Measurements from ENCODE around the gene SETD1A. TPM values are rescaled to one million over a fixed set of nuclear protein-coding genes. Genes with fewer than 3 reads are reported as not detected.

SETD1A gene
- total RNA-seq, 3 donors from 2014 or later (not counting 1 experiment from before 2014, with no cell fraction given), result 32.9 to 34.5 (median 33.9) TPM

DNA sequence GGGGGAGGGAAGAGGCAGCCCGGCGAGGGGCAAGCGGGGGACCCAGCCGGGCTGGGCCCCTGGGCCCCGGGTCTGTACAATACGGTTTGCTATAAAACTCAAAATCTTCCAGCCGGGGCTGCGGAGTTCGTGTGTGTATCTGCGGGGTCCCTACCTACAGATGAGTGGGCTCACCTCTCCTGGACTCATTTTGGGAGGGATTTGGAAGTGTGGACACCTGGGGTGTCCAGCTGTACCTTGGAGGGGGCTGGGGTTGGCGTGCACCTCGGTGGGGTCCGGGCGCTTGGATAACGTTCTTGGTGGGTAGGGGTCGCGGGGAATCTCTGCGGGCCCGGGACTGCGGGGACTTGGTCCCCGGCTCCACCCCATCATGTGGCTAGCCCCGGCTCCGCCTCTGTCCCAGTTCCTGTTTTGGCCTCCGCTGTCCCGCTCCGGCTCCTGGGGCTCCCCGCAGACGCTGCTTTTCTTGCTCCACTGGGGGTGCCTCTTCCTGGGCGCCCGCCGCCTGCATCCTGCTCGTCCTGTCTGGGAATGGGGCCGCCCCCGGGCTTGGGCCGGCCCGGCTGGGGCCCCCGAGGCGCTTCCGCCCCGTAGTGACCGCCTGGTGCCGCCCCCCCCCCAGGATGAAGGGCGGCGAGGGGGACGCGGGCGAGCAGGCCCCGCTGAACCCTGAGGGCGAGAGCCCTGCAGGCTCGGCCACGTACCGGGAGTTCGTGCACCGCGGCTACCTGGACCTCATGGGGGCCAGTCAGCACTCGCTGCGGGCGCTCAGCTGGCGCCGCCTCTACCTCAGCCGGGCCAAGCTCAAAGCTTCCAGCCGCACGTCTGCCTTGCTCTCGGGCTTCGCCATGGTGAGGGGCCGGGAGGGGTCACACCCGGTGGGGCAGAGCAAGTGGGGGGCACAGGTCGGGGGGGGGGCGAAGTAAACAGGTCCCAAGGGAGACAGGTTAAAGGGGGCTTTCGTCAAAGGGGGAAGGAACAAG is 8.6 kb upstream of the SETD1A start, which contains the start of gene ORAI3:
Gene ORAI3, plus strand, starts transcription at position 402 of the 983 bp plus-strand sequence. Its CDS starts 222 bp downstream, at position 624.
- no peaks in the 10 kb centered on the region for H3K27me3 Mint-ChIP-seq (ENCODE audit: low read depth in 2 of 2)
- DNase-seq (peak in 1 of 2 donors; percentile 62), ATAC-seq (peak; percentile 63 to 77 (median 67))
- 2% methylated on average over 70 of the region's 70 CpGs for WGBS (ENCODE audit: insufficient coverage)
- no peaks in the 10 kb centered on the region for H3K36me3 ChIP-seq (ENCODE audit: control insufficient read depth, insufficient read depth, low read length)
- peak within 1 kb of the TSS; percentile 92 for H3K4me3 Mint-ChIP-seq
- peak within 1 kb of the TSS; percentile 74 for H3K4me3 ChIP-seq (ENCODE audit: low read length)
- H3K27me3 ChIP-seq (ENCODE audit: control insufficient read depth, insufficient read depth, low read length), result no peaks in the 10 kb centered on the region
- TF ChIP-seq, protein P1, sequence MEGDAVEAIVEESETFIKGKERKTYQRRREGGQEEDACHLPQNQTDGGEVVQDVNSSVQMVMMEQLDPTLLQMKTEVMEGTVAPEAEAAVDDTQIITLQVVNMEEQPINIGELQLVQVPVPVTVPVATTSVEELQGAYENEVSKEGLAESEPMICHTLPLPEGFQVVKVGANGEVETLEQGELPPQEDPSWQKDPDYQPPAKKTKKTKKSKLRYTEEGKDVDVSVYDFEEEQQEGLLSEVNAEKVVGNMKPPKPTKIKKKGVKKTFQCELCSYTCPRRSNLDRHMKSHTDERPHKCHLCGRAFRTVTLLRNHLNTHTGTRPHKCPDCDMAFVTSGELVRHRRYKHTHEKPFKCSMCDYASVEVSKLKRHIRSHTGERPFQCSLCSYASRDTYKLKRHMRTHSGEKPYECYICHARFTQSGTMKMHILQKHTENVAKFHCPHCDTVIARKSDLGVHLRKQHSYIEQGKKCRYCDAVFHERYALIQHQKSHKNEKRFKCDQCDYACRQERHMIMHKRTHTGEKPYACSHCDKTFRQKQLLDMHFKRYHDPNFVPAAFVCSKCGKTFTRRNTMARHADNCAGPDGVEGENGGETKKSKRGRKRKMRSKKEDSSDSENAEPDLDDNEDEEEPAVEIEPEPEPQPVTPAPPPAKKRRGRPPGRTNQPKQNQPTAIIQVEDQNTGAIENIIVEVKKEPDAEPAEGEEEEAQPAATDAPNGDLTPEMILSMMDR (IDR thresholded peaks at IDR 0.05), result no peak
- peak within 1 kb of the TSS; percentile 71 for H3K27ac ChIP-seq (ENCODE audit: low read length)
- peak within 1 kb of the TSS; percentile 60 to 88 for H3K27ac Mint-ChIP-seq
- H3K4me1 ChIP-seq (ENCODE audit: control insufficient read depth, insufficient read depth, low read length), result peaks cover 30% of the 10 kb centered on the region
- H3K4me1 Mint-ChIP-seq, result peaks cover 10 to 34% of the 10 kb centered on the region in 2 donors
- H3K36me3 Mint-ChIP-seq, result no peaks in the 10 kb centered on the region
- no peaks in the 10 kb centered on the region for H3K9me3 ChIP-seq (ENCODE audit: control insufficient read depth, insufficient read depth, low read length)
- intact Hi-C loops (cut with micrococcal nuclease), result no loop called here
- H3K9me3 Mint-ChIP-seq, result no peaks in the 10 kb centered on the region

DNA sequence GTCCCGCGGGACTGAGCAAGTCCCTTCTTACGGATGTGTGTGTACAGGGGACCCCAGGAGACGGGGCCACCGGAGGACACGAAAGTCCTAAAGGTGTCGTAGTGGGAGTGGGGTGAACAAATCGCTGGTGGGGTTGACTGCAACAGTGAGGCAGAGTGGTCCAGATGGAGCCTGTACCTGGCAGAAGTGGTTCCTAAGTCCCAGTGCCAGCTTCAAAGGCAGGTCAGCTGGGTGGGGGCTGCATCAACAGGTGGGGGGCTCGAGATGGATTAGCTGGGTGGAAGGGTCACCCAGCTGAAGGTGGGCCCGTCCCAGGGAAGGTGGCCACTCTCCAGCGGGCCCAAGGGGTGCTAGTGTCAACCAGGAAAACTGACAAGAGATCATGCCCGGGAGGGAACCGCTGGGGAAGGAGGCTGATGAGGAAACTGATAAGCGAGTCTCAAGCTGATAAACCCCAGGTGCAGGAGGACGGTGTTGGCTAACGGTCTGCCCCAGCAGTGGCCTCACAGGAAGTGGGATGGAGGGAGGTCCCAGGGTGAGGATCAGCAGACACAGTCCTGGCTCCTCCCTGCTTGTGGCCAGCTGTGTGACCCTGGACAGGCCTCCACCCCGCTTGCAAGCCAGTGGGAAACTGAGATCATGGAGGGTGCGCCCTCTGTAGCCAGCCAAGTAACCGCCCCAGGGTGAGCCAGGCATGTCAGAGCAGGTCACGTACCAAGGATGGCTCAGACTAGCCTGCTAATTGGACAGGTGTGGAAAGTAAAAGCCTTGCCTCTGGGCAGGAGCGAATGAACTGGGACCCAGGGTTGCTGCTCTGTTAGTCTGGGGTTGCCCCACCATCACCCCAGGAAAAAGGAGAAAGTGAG is 7.7 kb upstream of the SETD1A start:
- H3K27me3 Mint-ChIP-seq (ENCODE audit: low read depth in 2 of 2), result no peaks in the 10 kb centered on the region
- peak overlapping the region; percentile 60 to 88 for H3K27ac Mint-ChIP-seq
- H3K36me3 ChIP-seq (ENCODE audit: control insufficient read depth, insufficient read depth, low read length), result no peaks in the 10 kb centered on the region
- no peaks in the 10 kb centered on the region for H3K9me3 Mint-ChIP-seq
- no peaks in the 10 kb centered on the region for H3K9me3 ChIP-seq (ENCODE audit: control insufficient read depth, insufficient read depth, low read length)
- peak overlapping the region; percentile 92 for H3K4me3 Mint-ChIP-seq
- ATAC-seq, result peak; percentile 39 to 47 (median 45)
- H3K4me3 ChIP-seq (ENCODE audit: low read length), result peak overlapping the region; percentile 74
- TF ChIP-seq, protein P1 (IDR thresholded peaks at IDR 0.05), result no peak
- peak overlapping the region; percentile 71 for H3K27ac ChIP-seq (ENCODE audit: low read length)
- H3K36me3 Mint-ChIP-seq, result no peaks in the 10 kb centered on the region
- H3K4me1 Mint-ChIP-seq, result peaks cover 10 to 28% of the 10 kb centered on the region in 2 donors
- intact Hi-C loops (cut with micrococcal nuclease), result no loop called here
- WGBS (ENCODE audit: insufficient coverage), result 3% methylated on average over 21 of the region's 21 CpGs
- peaks cover 32% of the 10 kb centered on the region for H3K4me1 ChIP-seq (ENCODE audit: control insufficient read depth, insufficient read depth, low read length)
- DNase-seq, result peak in 1 of 2 donors; percentile 49
- H3K27me3 ChIP-seq (ENCODE audit: control insufficient read depth, insufficient read depth, low read length), result no peaks in the 10 kb centered on the region

DNA sequence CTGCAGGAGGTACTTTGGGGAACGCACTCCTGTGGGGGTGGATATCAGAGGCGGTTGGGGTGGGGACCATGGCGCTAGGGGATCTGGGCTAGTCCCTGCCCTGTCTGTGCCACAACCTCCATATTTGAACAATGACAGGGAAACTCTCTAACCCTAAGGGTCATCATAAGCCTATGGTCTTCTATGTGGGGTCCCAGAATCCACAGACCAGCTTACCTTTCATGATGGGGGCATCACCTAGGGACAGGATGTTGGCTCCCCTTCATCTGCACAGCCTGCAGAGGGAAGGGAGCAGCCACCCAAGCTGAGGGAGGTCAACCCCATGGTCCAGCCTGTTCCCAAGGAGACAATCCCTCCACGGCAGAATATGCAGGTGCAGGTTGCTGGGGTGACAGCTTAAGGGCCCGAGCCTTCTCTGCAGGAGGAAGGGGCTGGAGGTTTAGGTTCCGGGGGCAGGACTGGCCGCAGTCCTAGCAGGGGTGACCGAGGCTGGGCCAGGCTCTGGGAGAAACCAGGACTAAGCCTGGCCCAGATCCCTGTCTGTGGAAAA is 7.0 kb upstream of the SETD1A start:
- Mint-ChIP-seq H3K36me3 (no peaks in the 10 kb centered on the region), H3K4me3 (peak overlapping the region; percentile 92), H3K4me1 (peaks cover 10 to 28% of the 10 kb centered on the region in 2 donors), H3K27me3 (ENCODE audit: low read depth in 2 of 2) (no peaks in the 10 kb centered on the region), H3K27ac (peak overlapping the region; percentile 60 to 88), H3K9me3 (no peaks in the 10 kb centered on the region)
- TF ChIP-seq, protein P1 (IDR thresholded peaks at IDR 0.05), result no peak
- H3K4me1 ChIP-seq (ENCODE audit: control insufficient read depth, insufficient read depth, low read length), result peaks cover 32% of the 10 kb centered on the region
- WGBS (ENCODE audit: insufficient coverage), result 87% methylated on average over 5 of the region's 8 CpGs
- ATAC-seq (no peak), DNase-seq (no peak)
- peak overlapping the region; percentile 71 for H3K27ac ChIP-seq (ENCODE audit: low read length)
- H3K4me3 ChIP-seq (ENCODE audit: low read length), result peak overlapping the region; percentile 74
- no peaks in the 10 kb centered on the region for H3K27me3 ChIP-seq (ENCODE audit: control insufficient read depth, insufficient read depth, low read length)
- H3K9me3 ChIP-seq (ENCODE audit: control insufficient read depth, insufficient read depth, low read length), result no peaks in the 10 kb centered on the region
- no peaks in the 10 kb centered on the region for H3K36me3 ChIP-seq (ENCODE audit: control insufficient read depth, insufficient read depth, low read length)
- intact Hi-C loops (cut with micrococcal nuclease), result no loop called here

All from natural killer cell (primary cell).